ENCODE measurements around the gene UBAC2.

Gene UBAC2

DNA sequence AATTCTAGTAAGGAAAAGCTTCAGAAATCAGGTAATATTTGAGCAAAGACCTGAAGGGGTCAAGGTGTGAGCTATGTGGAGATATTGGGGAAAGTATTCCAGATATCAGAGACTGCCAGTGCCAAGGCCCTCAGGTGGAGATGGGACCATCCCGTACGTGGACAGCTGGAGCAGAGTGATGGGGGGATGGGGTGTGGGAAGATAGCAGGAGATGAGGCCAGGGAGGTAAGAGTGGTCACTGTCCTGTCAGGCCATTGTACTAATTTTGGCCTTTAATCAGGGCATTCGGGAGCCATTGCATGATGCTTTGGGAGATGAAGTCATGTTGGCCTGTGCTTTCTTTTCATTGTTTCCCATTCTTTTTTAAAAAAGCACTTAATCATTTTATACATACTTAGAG lies 70.6 kb downstream of the UBAC2 start:
- DNase-seq (ENCODE audit: low spot score) = no peak

DNA sequence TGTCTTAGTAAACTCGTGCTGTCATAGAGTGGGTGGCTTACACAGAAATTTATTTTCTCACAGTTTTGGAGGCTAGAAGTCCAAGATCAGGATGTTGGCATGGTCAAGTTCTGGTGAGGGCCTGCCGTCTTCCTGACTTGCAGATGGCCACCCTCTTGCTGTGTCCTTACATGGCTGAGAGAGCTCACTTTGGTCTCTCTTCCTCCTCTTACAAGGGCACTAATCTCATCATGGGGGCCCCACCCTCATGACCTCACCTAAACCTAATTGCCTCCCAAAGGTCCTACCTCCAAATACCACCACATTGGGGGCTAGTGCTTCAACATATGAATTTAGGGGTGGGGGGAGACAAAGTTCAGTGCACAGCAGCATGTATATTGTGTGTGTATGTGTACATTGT lies 71.8 kb downstream of the UBAC2 start:
- DNase-seq (ENCODE audit: low spot score) = no peak

DNA sequence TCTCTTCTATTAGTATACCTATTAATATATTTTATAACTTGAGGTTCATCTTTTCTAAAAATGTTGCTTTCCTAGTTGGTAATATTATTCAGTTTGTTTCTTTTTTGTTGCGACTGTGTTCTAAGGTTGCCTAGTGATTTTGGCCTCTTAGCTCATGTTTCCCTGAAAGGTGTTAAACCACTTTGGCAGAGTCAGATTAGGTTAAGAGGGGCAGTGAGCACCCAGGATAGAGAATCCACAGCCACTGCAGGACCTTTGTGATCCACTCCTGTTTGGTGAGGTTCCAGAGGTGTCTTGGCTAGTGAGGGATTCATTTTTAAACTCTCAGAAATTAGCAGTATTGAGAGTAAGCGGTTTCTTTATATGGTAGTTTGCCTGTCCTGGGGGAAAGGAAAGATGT lies 72.5 kb downstream of the UBAC2 start:
- no peak for DNase-seq (ENCODE audit: low spot score)

DNA sequence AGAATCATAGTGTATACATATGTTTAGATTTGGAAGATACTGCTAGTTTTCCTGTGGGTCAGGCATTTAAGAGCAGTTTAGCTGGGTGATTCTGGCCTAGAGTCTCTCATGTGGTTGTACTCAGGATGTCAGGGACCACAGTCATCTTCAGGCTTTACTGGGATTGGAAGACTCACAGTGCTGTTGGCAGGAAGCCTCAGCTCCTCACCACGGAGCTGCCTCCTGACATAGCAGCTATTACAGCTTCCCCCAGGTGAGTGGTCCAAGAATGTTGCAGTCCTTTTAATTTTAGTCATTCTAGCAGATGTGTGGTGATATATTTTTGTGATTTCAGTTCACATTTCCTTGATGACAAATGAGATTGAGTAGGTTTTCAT lies 74.4 kb downstream of the UBAC2 start:
- no peak for DNase-seq (ENCODE audit: low spot score)

DNA sequence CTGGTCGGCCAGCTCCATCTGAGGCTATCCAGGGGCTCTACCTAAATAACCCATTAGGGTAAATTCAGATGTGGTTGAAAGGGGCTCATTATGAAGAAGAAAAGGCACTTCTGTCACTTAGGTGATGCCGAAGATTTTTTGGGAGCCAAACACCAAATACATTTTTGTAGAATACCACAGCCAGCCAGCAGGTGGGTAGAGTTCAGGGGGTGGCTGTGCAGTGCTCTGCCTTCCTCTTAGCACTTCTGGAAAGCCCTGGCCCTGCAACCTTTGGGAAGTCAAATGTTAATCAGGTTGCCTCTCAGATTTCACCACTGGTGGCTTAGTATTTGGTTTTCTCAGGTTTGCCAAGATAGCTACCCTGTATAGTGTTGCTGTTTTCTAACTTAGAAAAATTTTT lies 76.1 kb downstream of the UBAC2 start:
- no peak for DNase-seq (ENCODE audit: low spot score)

DNA sequence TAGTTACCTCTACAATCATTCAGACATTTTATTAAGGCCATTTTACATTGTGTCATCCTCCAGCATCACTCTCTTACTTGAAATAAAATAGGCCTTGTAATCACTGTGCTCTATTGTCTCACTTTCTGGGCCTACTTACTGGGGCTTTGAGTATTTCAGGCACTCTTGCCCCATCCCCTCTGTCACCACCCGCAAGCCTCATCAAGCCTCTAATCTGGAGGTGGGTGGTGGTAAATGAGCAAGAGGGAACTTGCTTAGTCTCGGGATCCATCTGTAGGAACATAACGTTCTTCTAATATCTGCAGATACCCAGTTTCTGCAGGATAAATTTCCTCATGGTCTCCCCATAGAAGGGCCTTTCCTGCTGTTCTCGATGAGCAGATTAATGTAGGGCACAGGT lies 77.0 kb downstream of the UBAC2 start:
- no peak for DNase-seq (ENCODE audit: low spot score)

DNA sequence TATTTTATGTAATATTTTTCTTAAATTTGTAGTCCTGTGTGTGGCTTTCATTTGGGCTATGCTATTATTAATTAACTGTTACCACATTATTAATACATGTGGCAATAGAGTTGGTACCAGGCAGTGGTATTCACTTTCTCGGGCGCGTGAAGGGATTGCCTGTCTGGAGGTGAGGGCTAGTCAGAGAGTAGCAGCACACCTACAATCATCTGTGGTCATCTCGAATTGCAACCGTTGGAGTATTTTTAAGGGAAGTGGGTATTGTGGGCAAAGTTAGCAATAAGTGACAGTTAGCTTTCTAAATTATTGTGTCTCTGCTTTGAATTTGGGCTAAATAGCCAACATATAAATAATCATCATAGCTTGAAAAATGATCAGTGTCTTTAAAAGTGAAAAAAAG lies 77.5 kb downstream of the UBAC2 start:
- DNase-seq (ENCODE audit: low spot score) = no peak

DNA sequence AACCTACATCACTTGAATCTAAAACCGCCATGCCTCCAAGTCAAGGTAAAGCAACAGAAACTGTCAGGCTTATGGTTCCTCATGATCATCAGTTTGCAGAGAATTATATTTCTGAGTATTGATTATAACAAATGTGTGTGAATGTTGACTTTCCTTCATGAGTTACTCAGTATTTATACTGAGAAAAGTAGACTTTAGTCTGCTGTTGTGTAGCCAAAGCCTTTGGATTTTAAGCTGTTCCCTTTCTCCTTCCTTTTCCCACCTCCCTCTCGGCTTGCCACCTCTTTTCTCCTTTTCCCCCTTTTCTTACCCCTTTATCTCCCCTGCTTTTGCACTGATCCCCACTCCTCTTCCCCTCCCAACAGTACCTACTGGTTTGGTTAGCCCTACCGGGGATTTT lies 78.2 kb downstream of the UBAC2 start:
- no peak for DNase-seq (ENCODE audit: low spot score)

DNA sequence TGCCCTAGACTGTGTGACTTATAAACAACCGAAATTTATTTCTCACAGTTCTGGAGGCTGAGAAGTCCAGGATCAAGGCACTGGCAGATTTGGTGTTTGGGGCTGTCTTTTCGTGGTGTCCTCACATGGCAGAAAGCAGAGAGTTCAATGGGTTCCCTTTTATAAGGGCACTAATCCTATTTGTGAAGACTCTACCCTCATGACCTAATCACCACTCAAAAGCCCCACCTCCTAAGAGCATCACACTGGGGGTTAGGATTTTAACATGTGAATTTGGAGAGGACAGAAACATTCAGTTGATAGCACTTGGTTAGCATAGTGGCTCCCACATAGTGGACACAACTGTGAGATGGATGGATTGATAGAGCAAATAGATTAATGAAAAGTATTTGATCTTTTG lies 79.0 kb downstream of the UBAC2 start:
- DNase-seq (ENCODE audit: low spot score) = no peak

DNA sequence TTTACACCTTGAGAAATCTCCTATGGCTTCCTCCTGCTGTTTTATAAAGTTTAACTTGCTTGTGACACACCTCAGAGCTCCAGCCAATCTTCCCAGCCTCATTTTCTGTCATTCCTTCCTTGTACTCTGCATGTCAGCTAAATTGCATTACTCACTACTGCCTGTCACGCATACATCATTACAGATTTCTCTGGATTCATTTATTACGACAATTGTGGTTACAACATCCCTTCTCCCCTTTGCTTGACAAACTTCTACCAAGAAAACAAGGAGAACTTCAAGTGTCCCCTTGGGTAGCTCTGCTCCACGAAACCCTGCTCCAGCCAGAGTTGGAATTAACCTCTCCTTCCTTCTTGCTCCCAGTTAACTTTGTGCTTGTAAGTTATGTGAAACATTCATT lies 79.5 kb downstream of the UBAC2 start:
- no peak for DNase-seq (ENCODE audit: low spot score)

DNA sequence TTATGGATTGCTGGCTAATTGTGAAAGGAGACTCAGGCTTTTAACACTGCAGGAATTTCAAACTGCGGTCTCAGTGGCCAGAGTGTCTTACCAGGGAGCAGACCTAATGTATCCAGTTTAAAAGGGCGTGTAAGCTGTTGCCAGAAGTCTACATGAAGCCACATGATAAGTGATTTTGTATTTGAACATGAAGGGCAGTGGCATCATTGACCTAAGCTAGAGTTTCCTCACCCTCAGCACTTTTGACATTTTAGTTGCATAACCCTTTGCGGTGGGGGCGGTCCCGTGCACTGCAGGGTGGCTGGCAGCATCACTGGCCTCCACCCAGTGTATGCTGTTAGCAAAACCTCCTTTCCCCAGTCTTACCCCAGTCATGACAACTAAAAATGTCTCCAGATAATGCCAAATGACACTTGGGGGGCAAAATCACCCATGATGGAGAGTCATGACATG lies 81.2 kb downstream of the UBAC2 start:
- DNase-seq (ENCODE audit: low spot score) = no peak

DNA sequence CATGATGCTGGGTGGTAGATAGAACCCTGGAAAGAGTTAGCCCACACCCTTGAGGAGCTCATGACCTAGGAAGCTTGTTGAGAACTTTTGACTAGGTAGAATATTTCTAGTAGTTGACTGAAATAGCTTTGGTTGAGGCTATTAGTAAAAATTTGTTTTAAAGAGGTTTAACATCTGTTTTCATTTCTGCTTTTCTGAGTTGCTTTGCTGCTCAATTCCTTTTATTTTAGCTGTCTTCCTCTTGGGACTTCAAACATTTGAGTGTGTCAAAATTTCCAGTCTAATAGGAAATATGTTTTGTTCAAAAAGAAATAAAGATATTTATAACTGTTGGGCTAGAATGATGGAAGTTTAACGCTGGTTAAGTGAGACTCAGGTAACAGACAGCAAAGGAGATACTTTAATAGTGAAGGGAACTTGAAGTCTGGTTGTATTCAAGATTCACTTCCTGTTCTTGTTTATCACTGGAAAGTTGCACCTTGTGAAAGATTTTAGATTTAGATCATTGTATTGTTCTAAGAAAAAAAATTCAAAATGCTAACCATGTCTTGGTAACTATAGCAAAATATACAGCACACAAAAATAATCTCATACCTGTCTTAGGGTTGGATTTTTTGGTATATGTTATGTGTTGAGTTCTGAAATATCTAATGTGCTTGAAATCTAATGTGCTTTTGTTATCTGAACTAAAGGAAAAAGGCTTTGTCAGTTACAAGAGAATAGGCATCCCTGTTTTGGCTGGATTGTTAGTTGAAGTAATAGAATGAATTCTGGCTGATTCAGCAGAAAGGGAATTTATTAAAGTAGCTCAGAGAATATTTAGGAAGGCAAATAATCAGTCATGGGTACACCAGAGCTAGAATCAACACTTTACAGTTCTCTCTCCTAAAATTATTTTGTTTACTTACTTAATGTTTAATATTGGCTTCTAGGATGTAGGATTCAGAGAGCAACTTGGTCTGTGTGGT lies 81.9 kb downstream of the UBAC2 start:
- no peak for DNase-seq (ENCODE audit: low spot score)

DNA sequence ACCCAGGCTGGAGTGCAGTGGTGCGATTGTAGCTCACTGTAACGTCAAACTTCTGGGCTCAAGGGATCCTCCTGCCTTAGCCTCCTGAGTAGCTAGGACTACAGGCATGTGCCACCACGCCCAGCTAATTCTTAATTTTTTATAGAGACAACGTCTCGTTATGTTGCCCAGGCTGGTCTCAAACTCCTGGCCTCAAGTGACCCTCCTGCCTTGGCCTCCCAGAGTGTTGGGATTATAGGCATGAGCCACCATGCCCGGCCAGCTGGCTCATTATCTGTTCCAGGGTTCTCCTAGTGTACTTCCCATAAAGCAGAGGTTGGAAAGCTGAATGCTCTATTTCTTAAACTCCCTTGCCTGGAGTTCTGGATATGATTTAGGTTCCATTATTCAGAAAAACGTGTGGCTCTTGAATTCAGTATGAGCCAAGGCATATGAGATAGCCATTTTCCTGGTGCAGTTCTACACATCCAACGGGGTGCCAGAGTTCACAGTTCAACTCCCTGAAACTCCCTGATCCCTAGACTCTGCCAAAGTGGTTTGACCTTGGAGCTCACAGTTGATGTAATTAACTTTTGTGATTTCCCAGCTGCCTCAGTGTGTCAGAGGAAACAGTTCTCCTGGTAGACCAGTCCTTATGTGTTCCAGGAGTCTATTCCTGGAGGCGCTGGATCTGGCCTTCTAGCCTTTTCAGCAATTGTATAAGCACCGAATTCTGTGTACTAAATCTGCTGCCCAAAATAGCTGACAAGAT lies 85.0 kb downstream of the UBAC2 start:
- DNase-seq (ENCODE audit: low spot score) = no peak

DNA sequence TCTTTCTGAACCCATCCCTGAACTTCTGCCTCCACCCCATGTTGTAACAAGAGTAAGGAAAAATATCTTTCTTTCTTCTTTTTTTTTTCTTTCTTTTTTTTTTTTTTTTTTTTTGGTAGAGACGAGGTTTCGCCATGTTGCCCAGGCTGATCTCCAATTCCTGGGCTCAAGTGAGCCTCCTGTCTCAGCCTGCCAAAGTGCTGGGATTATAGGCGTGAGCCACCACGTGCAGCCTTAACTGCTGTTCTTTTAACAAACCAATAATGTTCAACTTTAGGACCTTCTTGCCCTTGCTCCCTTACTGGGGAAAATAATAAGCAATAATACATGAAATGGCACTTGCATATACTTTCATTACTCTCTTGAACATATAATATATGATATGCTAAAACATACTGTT lies 86.9 kb downstream of the UBAC2 start:
- no peak for DNase-seq (ENCODE audit: low spot score)

DNA sequence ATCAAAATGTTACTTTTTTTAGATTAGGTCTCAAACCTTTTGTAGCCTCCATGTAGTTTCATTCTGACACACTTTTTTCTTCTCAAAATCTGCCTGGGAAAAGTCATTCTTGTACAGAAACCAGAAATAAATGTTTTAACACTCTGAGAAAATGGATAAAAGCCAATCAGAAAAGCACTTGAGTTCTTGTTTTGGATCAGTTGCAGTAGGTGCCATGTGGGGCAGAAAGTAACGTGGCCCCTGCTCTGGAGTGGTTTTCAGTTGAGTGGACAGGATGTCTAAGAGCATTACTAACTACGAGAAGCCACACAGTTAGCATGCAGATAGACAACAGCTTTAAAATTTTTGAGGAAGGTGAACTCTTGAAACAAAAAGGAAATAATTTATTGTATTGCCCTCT lies 87.4 kb downstream of the UBAC2 start:
- no peak for DNase-seq (ENCODE audit: low spot score)

DNA sequence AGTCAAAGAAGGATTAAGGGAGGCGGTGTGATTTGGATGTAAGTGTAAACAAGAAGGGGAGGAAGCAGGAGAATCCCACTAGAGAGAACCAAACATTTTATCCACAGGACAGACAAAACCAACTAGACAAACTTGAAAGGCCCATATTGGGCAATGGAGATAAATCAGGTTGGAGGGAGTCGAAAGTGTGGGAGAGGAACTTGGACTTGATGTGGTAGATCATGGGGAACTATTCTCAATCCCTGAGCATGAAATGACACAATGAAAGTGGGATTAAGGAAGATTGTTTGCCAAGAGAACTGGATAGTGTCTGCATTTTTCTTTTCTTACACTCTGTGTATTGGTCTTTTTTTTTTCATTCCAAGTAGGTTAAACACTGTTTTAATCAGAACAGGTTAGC lies 88.6 kb downstream of the UBAC2 start:
- DNase-seq (ENCODE audit: low spot score) = no peak

DNA sequence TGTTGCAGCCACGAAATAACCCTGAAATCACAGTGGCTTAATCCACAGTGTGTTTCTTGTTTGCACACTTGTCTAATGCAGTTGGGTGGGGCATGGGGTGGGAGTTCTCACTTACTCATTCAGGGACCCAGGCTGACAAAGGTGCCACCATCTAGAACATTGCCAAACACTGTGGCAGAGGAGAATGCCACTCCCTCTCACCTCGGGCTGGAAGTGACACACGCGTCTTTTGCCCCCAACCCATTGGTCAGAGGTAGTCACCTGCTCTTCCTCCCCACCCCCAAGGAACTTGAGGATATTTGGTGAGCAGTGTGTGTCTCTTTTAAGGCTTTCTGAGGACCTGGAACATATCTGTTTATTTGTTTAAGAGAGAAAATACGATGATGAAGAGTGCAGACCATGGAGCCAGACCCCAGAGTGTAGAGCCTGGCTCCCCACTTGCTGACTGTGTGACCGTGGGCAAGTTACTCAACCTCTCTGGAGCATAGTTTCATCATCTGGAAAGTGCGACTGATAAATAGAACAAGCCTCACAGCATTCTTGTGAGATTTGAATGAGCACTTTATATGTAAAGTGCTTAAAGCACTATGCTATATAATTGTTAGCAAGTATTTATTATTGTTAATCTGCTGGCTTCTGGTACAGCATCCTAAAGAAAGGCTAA lies 89.2 kb downstream of the UBAC2 start:
- no peak for DNase-seq (ENCODE audit: low spot score)

DNA sequence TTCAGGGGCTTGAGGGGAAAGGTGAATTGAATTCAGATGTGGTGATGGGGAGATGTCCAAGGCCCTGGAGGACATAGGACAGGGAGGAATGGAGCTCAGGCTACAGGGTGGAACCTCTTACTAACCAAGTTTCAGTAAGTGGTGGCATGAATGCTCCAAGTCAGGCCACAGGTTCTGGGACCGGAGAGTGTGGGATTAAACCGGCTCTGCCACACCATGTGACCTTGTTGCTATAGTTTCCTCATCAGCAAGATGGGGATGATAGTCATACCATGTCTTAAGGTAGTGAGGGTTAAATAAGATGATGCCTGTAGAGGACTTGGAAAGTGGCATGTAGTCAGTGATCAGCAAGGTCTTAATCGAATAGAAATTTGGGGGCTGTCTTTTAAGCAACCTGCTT lies 90.2 kb downstream of the UBAC2 start:
- DNase-seq (ENCODE audit: low spot score) = no peak

DNA sequence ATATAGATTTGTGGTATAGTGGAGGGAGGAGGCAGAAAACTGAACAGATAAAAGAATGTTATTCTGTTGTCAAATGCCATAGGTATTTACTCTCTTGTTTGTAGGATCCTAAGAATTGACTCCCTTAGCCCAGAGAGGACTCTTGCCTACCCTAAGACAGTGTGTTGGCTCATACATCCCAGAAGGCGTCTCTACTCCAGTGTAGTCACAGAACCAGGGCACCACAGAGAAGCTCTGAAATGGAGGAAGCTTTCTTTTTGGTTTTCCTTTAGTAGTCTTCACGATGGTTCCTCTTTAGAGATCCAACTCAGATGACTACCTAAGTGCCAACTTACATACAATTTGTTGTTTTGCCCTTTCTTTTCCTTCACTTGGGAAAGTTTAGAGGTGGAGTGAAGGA lies 92.5 kb downstream of the UBAC2 start:
- DNase-seq (ENCODE audit: low spot score) = no peak

DNA sequence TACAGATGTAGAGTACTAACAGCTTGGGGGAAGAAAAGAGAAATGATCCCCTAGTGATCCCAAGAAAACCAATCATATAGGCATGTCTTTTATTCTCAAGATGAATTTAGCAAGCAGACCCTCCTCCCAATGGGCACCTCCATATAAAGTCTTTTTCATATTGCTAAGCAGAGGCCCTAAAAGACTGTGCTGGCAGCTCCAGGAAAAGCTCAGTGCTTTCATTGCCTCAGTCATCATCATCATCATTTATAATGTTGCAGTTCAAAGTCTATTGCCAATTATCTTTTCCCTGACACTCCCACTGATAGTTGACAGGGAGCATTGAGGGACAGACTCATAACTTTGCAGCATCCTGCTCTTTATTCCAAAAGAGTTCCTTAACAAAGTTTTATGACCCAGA lies 93.5 kb downstream of the UBAC2 start:
- DNase-seq (ENCODE audit: low spot score) = no peak

DNA sequence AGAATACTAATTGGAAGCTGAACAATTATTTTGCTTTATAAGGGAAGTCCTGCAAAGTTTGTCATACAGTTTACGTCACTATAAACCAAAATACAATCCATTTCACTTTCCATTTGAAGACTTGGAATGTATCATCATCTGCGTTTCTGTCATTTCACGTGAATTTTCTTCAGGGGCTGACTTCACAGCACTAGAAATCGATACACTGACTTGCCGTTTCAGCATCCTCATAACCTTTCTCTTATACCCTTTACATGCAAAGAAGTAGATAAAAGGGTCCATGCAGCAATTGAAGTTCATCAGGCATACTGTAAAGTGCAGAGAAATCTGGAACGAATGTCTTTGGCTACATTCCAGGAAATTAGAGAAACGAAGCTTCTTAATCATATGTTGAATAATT lies 94.3 kb downstream of the UBAC2 start:
- DNase-seq (ENCODE audit: low spot score) = no peak

DNA sequence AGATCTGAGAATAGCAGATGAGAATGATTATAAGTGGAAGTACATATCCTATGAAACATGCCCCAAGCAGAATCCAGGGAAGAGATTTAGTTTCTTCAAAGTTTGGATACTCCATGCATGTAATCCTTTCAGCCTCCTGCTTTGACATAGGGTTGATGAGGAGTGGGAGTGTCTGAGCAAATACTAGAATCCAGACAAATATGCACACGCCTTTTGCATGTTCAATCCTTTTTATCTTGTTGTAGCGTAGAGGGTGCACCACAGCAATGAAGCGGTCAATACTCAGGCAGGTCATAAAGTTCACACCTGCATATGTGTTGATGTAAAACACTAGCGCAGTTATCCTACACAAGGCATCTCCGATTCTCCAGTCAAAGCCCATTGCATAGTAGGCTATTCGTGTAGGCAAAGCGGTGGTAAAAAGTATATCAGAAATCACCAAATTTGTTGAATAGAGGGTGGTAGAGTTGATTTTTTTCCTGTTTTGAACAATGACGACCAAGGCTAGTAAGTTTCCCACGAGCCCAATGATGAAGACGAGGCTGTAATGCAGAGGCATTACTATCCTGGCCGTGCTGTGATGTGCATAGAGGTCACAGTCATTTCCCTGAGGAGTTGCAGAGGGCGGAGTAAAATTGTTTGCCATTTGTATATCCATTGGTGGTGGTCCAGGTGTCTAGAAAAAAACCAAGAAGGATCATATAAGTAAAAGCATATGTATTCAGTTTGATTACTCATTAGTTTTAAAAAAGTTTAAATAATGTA lies 95.0 kb downstream of the UBAC2 start:
- DNase-seq (ENCODE audit: low spot score) = no peak
